Measurements from ENCODE around the gene DAW1. TPM values are rescaled to one million over a fixed set of nuclear protein-coding genes. Genes with fewer than 3 reads are reported as not detected.

Gene DAW1
- total RNA-seq, 1 donor from 2014 or later, result 0.86 TPM

GRCh38 chr2:227942965-227943364, 71.5 kb downstream of the DAW1 start:
- FAIRE-seq (no peak), DNase-seq (ENCODE audit: low read depth) (no peak)
- no peak for TF ChIP-seq EZH2 (IDR thresholded peaks at IDR 0.05; ENCODE audit: insufficient read depth, low read length)
- TF ChIP-seq CTCF (IDR thresholded peaks at IDR 0.05; ENCODE audit: insufficient read depth, low read depth, low read length), result no peak
- H3K27me3 ChIP-seq (ENCODE audit: insufficient read depth, low read length), result no peaks in the 10 kb centered on the region
- no peaks in the 10 kb centered on the region for H4K20me1 ChIP-seq (ENCODE audit: insufficient read depth, low read length)
- no peak overlapping the region for H3K4me3 ChIP-seq (ENCODE audit: insufficient read depth, low read depth, low read length)
- peaks cover 2% of the 10 kb centered on the region for H3K27me3 Mint-ChIP-seq (ENCODE audit: low read depth, unreplicated experiment)
- no peak overlapping the region for H3K4me3 Mint-ChIP-seq (ENCODE audit: unreplicated experiment)
- H3K27ac ChIP-seq (ENCODE audit: low read depth, low read length), result no peak overlapping the region
- no peaks in the 10 kb centered on the region for H3K4me1 ChIP-seq (ENCODE audit: insufficient read depth, low read length)
- no peak overlapping the region for H2AFZ ChIP-seq (ENCODE audit: low read depth, low read length)
- H3K9me3 Mint-ChIP-seq (ENCODE audit: unreplicated experiment), result peaks cover 5% of the 10 kb centered on the region
- H3K9ac ChIP-seq (ENCODE audit: low read length), result no peak overlapping the region
- H3K9me3 ChIP-seq (ENCODE audit: insufficient read depth, low read depth, low read length), result no peaks in the 10 kb centered on the region
- no peak overlapping the region for H3K27ac Mint-ChIP-seq (ENCODE audit: unreplicated experiment)
- H3K79me2 ChIP-seq (ENCODE audit: insufficient read depth, low read length), result no peaks in the 10 kb centered on the region
- no peaks in the 10 kb centered on the region for H3K36me3 ChIP-seq (ENCODE audit: insufficient read depth, low read length)
- H3K4me2 ChIP-seq (ENCODE audit: low read length), result no peak overlapping the region
- no peaks in the 10 kb centered on the region for H3K4me1 Mint-ChIP-seq (ENCODE audit: low read depth, unreplicated experiment)
- H3K36me3 Mint-ChIP-seq (ENCODE audit: low read depth, unreplicated experiment), result peaks cover 2% of the 10 kb centered on the region

DNA sequence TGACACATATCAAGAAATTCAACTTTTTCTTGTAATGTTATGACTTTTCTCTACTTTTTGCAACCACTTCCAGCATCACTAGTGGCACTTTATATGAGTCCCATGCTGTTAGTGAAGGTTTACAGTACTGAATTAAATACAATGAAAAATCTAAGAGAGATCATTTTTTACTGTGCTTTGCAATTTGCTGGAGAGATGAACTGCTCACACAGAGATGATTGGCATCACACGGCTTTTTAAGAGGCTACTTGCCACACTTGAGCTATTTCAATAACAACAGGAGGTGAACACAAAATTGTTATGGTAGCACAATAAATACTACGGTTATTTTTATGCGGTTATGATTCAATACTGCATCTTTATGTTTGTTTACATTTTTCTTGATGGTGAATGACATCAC, 88.9 kb downstream of the DAW1 start:
- Mint-ChIP-seq H3K4me3 (ENCODE audit: unreplicated experiment) (no peak overlapping the region), H3K9me3 (ENCODE audit: unreplicated experiment) (peaks cover 3% of the 10 kb centered on the region), H3K27ac (ENCODE audit: unreplicated experiment) (no peak overlapping the region), H3K36me3 (ENCODE audit: low read depth, unreplicated experiment) (no peaks in the 10 kb centered on the region), H3K4me1 (ENCODE audit: low read depth, unreplicated experiment) (no peaks in the 10 kb centered on the region), H3K27me3 (ENCODE audit: low read depth, unreplicated experiment) (no peaks in the 10 kb centered on the region)
- Histone ChIP-seq H3K9me3 (ENCODE audit: insufficient read depth, low read depth, low read length) (no peaks in the 10 kb centered on the region), H2AFZ (ENCODE audit: low read depth, low read length) (no peak overlapping the region), H3K4me1 (ENCODE audit: insufficient read depth, low read length) (no peaks in the 10 kb centered on the region), H3K36me3 (ENCODE audit: insufficient read depth, low read length) (no peaks in the 10 kb centered on the region), H3K79me2 (ENCODE audit: insufficient read depth, low read length) (no peaks in the 10 kb centered on the region), H3K4me3 (ENCODE audit: insufficient read depth, low read depth, low read length) (no peak overlapping the region), H3K9ac (ENCODE audit: low read length) (no peak overlapping the region), H3K27me3 (ENCODE audit: insufficient read depth, low read length) (no peaks in the 10 kb centered on the region), H3K4me2 (ENCODE audit: low read length) (no peak overlapping the region), H4K20me1 (ENCODE audit: insufficient read depth, low read length) (no peaks in the 10 kb centered on the region), H3K27ac (ENCODE audit: low read depth, low read length) (no peak overlapping the region)
- no peak for DNase-seq (ENCODE audit: low read depth)
- TF ChIP-seq CTCF (IDR thresholded peaks at IDR 0.05; ENCODE audit: insufficient read depth, low read depth, low read length), result no peak
- no peak for TF ChIP-seq EZH2 (IDR thresholded peaks at IDR 0.05; ENCODE audit: insufficient read depth, low read length)
- no peak for FAIRE-seq

- no peak for FAIRE-seq
- H3K9me3 ChIP-seq (ENCODE audit: insufficient read depth, low read depth, low read length), result no peaks in the 10 kb centered on the region
- TF ChIP-seq CTCF (IDR thresholded peaks at IDR 0.05; ENCODE audit: insufficient read depth, low read depth, low read length) (no peak), EZH2 (IDR thresholded peaks at IDR 0.05; ENCODE audit: insufficient read depth, low read length) (no peak)
- H3K4me3 ChIP-seq (ENCODE audit: insufficient read depth, low read depth, low read length), result no peak overlapping the region
- H4K20me1 ChIP-seq (ENCODE audit: insufficient read depth, low read length), result no peaks in the 10 kb centered on the region
- H3K27me3 ChIP-seq (ENCODE audit: insufficient read depth, low read length), result no peaks in the 10 kb centered on the region
- Mint-ChIP-seq H3K27ac (ENCODE audit: unreplicated experiment) (no peak overlapping the region), H3K4me3 (ENCODE audit: unreplicated experiment) (no peak overlapping the region), H3K9me3 (ENCODE audit: unreplicated experiment) (no peaks in the 10 kb centered on the region), H3K4me1 (ENCODE audit: low read depth, unreplicated experiment) (no peaks in the 10 kb centered on the region), H3K27me3 (ENCODE audit: low read depth, unreplicated experiment) (peaks cover 4% of the 10 kb centered on the region), H3K36me3 (ENCODE audit: low read depth, unreplicated experiment) (no peaks in the 10 kb centered on the region)
- H3K4me2 ChIP-seq (ENCODE audit: low read length), result no peak overlapping the region
- H3K79me2 ChIP-seq (ENCODE audit: insufficient read depth, low read length), result no peaks in the 10 kb centered on the region
- no peak for DNase-seq (ENCODE audit: low read depth)
- no peak overlapping the region for H3K9ac ChIP-seq (ENCODE audit: low read length)
- H3K36me3 ChIP-seq (ENCODE audit: insufficient read depth, low read length), result no peaks in the 10 kb centered on the region
- no peak overlapping the region for H3K27ac ChIP-seq (ENCODE audit: low read depth, low read length)
- H2AFZ ChIP-seq (ENCODE audit: low read depth, low read length), result no peak overlapping the region
- no peaks in the 10 kb centered on the region for H3K4me1 ChIP-seq (ENCODE audit: insufficient read depth, low read length)
Measured at GRCh38 chr2:227971619-227972230, 100.3 kb downstream of the DAW1 start.
